AG04449 (cell line): ENCODE results near the gene ZNF736.
"Not testable (repeated sequence)": the region's sequence is repeated elsewhere in the genome, so short reads cannot be mapped to it uniquely, and the experiment has no call there.

Experiments
- CTCF ChIA-PET: fragments of 350-600 bp; formaldehyde crosslinking; extraction: SDS; loops from one replicate; lab custom pipeline; 2021; ENCODE audit warnings: antibody characterized with exemption; lab: Yijun Ruan, JAX
- POLR2A ChIA-PET: fragments of 400-600, 350-600 bp; formaldehyde crosslinking; extraction: SDS; loops from one replicate; lab custom pipeline; 2020; ENCODE audit warnings: antibody characterized with exemption, inconsistent platforms; lab: Yijun Ruan, JAX
- DNase-seq: peaks from one replicate; pipeline ENCODE4 v3.0.0-alpha.2; 2010; ENCODE audit warnings: low read depth, low spot score
- H3K4me3 ChIP-seq: 2 replicates; pipeline ENCODE4 v1.5.1; 2011; ENCODE audit warnings: low read depth, mild to moderate bottlenecking, control low read depth, low read length
- CTCF ChIP-seq: IDR thresholded peaks from one replicate; pipeline ENCODE4 v1.5.1; 2011; ENCODE audit warnings: mild to moderate bottlenecking, moderate library complexity, low read length, control low read depth, inconsistent platforms; ENCODE audit not compliant: insufficient read depth; ENCODE audit errors: missing control alignments

Gene ZNF736

GRCh38 chr7:64313740-64314491 lies at the start of gene ZNF736:
Gene ZNF736 (plus strand): TSS chr7:64313961. CDS start chr7:64314151, 190 bp downstream.
- ChIA-PET POLR2A (no interaction called here), CTCF (interaction anchor here (1.3 kb wide), 1 partner anchor 317 kb away, joined by 3 read pairs; no protein-coding TSS in a partner anchor)
- TF ChIP-seq CTCF, result no peak
- peak; percentile 61 for DNase-seq
- H3K4me3 ChIP-seq, result peak within 1 kb of the TSS; percentile 94

GRCh38 chr7:64266341-64266919 lies 47.3 kb upstream of the ZNF736 start:
- DNase-seq, result no peak
- H3K4me3 ChIP-seq, result no peak overlapping the region
- ChIA-PET CTCF (no interaction called here), POLR2A (no interaction called here)
- TF ChIP-seq CTCF, result no peak

GRCh38 chr7:64277630-64278029 lies 36.1 kb upstream of the ZNF736 start:
- TF ChIP-seq CTCF, result no peak
- POLR2A ChIA-PET, result no interaction called here
- no peak for DNase-seq
- CTCF ChIA-PET, result no interaction called here
- H3K4me3 ChIP-seq, result no peak overlapping the region

GRCh38 chr7:64294701-64295420 lies 18.9 kb upstream of the ZNF736 start:
- POLR2A ChIA-PET, result no interaction called here
- CTCF ChIA-PET, result no interaction called here
- no peak overlapping the region for H3K4me3 ChIP-seq
- DNase-seq, result no peak
- TF ChIP-seq CTCF, result no peak

GRCh38 chr7:64297418-64297817 lies 16.3 kb upstream of the ZNF736 start:
- POLR2A ChIA-PET, DNase-seq, CTCF ChIA-PET, H3K4me3 ChIP-seq: not testable (repeated sequence)

GRCh38 chr7:64300641-64301405 lies 12.9 kb upstream of the ZNF736 start:
- DNase-seq, result no peak
- H3K4me3 ChIP-seq, result no peak overlapping the region
- CTCF ChIA-PET, result no interaction called here
- POLR2A ChIA-PET, result no interaction called here
- no peak for TF ChIP-seq CTCF
